ENCODE measurements around the gene LENG8. TPM values are rescaled to one million over a fixed set of nuclear protein-coding genes. Genes with fewer than 3 reads are reported as not detected.

Gene LENG8
- total and polyA plus RNA-seq, 10 of the 15 experiments (the other 5 are each of a cell fraction or from before 2014, with no cell fraction given), result 2.3 to 145 (median 34.4) TPM

DNA sequence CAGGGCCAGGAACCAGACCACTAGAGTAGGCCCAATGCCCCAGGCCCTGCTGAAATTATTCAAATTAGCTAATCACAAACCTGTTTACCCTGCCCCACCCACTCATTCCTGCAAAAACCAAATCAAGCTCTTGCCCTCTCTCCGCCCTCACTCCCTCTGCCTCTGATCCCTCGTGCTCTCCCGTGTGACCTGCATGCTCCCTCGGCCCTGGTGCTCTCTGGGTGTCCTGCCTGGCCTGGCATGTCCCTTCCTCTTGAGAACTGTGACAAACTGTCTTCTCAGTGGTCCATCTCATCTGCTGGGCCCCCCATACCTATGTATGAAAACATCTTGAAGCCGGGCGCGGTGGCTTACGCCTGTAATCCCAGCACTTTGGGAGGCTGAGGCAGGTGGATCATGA, 45.9 kb upstream of the LENG8 start:
- BruUV-seq (replicated peaks), result no TSS peak
- Histone ChIP-seq H3K4me3 (no peak overlapping the region), H3K27ac (ENCODE audit: control insufficient read depth, insufficient read depth) (no peak overlapping the region), H3K36me3 (ENCODE audit: control insufficient read depth in 2 of 2, insufficient read depth in 2 of 2, low read length in 1 of 2) (no peaks in the 10 kb centered on the region), H3K9ac (ENCODE audit: control insufficient read depth, insufficient read depth, low read length) (no peak overlapping the region), H3K27me3 (replicated peaks in 1 of 2; ENCODE audit: control insufficient read depth in 2 of 2, insufficient read depth in 2 of 2, low read length in 1 of 2) (no peaks in the 10 kb centered on the region), H3K4me2 (ENCODE audit: control insufficient read depth, insufficient read depth) (no peak overlapping the region), H3K79me2 (ENCODE audit: control insufficient read depth, insufficient read depth, low read length) (no peaks in the 10 kb centered on the region), H2AFZ (ENCODE audit: control insufficient read depth, low read depth, low read length) (no peak overlapping the region), H4K20me1 (ENCODE audit: control insufficient read depth, insufficient read depth) (no peaks in the 10 kb centered on the region), H3K9me3 (replicated peaks; ENCODE audit: control insufficient read depth, insufficient read depth, low read length) (no peaks in the 10 kb centered on the region; the same call in 2 of the 3 replicates), H3K4me1 (ENCODE audit: control insufficient read depth, insufficient read depth, low read length) (no peaks in the 10 kb centered on the region)
- FAIRE-seq, result no peak
- no peak for DNase-seq (ENCODE audit: low read depth, low spot score)
- no peak for ATAC-seq
- POLR2A ChIA-PET, result no interaction called here
- RAD21 ChIA-PET (ENCODE audit: unreplicated experiment), result no interaction called here
- CTCF ChIA-PET, result interaction anchor here (0.7 to 2.3 kb wide), 2 partner anchors 11 to 13 kb away, joined by 3 to 9 read pairs; no protein-coding TSS in a partner anchor
- intact Hi-C loops (cut with micrococcal nuclease; ENCODE audit: unreplicated experiment), result no loop called here
- WGBS (ENCODE audit: insufficient coverage, insufficient replicate concordance, low lambda C conversion rate, missing lambda C conversion rate), result 51% methylated on average over 8 of the region's 8 CpGs
- SMC1A ChIA-PET (ENCODE audit: uncharacterized antibody, unreplicated experiment), result no interaction called here
- TF ChIP-seq JUNB (IDR thresholded peaks at IDR 0.05) (no peak), IRF4 (IDR thresholded peaks at IDR 0.05; ENCODE audit: low read depth, low read length) (no peak), SREBF1 (IDR thresholded peaks at IDR 0.05; ENCODE audit: low read length) (no peak), SMAD1 (IDR thresholded peaks at IDR 0.05; ENCODE audit: low read depth, partially characterized antibody) (no peak), ATF7 (IDR thresholded peaks at IDR 0.05; ENCODE audit: low read depth) (no peak)
- TF ChIP-seq, protein P1, sequence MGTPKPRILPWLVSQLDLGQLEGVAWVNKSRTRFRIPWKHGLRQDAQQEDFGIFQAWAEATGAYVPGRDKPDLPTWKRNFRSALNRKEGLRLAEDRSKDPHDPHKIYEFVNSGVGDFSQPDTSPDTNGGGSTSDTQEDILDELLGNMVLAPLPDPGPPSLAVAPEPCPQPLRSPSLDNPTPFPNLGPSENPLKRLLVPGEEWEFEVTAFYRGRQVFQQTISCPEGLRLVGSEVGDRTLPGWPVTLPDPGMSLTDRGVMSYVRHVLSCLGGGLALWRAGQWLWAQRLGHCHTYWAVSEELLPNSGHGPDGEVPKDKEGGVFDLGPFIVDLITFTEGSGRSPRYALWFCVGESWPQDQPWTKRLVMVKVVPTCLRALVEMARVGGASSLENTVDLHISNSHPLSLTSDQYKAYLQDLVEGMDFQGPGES (IDR thresholded peaks at IDR 0.05), result no peak
- TF ChIP-seq, protein P2, sequence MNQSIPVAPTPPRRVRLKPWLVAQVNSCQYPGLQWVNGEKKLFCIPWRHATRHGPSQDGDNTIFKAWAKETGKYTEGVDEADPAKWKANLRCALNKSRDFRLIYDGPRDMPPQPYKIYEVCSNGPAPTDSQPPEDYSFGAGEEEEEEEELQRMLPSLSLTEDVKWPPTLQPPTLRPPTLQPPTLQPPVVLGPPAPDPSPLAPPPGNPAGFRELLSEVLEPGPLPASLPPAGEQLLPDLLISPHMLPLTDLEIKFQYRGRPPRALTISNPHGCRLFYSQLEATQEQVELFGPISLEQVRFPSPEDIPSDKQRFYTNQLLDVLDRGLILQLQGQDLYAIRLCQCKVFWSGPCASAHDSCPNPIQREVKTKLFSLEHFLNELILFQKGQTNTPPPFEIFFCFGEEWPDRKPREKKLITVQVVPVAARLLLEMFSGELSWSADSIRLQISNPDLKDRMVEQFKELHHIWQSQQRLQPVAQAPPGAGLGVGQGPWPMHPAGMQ (IDR thresholded peaks at IDR 0.05; ENCODE audit: borderline replicate concordance), result no peak
- TF ChIP-seq, protein P3, sequence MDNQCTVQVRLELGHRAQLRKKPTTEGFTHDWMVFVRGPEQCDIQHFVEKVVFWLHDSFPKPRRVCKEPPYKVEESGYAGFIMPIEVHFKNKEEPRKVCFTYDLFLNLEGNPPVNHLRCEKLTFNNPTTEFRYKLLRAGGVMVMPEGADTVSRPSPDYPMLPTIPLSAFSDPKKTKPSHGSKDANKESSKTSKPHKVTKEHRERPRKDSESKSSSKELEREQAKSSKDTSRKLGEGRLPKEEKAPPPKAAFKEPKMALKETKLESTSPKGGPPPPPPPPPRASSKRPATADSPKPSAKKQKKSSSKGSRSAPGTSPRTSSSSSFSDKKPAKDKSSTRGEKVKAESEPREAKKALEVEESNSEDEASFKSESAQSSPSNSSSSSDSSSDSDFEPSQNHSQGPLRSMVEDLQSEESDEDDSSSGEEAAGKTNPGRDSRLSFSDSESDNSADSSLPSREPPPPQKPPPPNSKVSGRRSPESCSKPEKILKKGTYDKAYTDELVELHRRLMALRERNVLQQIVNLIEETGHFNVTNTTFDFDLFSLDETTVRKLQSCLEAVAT (IDR thresholded peaks at IDR 0.05), result no peak
- in situ Hi-C loops (cut with MboI), result no loop called here

All from GM12878 (cell line).